Transverse colon (tissue), 4 donors: ENCODE data around the gene KLC4. TPM values are rescaled to one million over a fixed set of nuclear protein-coding genes. Genes with fewer than 3 reads are reported as not detected.

Experiments used
- total RNA-seq, 4 donors: library from RNA; depleted of rRNA; stranded (reverse); fragments of >200 nt; gene quantifications; one replicate each; pipeline ENCODE4 v1.1.0, GENCODE V29; 2016

The KLC4 gene
- total RNA-seq, 4 donors from 2014 or later, result 91.9 to 296 (median 159) TPM

Other genes with a start within 250 kb of the KLC4 start
- 10 to 100 TPM; 27.3 to 57.1 (median 43.4) TPM for gene RPL7L1, start 180.0 kb upstream of the KLC4 start, total RNA-seq
- not detected for gene PTCRA, start 143.6 kb upstream of the KLC4 start, total RNA-seq
- 10 to 100 TPM; 10.3 to 24.4 (median 21.0) TPM for gene CNPY3, start 130.2 kb upstream of the KLC4 start, total RNA-seq
- gene GNMT, start 98.9 kb upstream of the KLC4 start, total RNA-seq, result under 1 TPM in 1 of 4 donors, not detected in 3; 0.68 TPM
- gene PEX6, start 80.5 kb upstream of the KLC4 start, total RNA-seq, result 10 to 100 TPM; 17.2 to 50.0 (median 33.2) TPM
- 10 to 100 TPM; 38.0 to 87.5 (median 52.9) TPM for gene PPP2R5D, start 75.1 kb upstream of the KLC4 start, total RNA-seq
- gene MEA1, start 45.7 kb upstream of the KLC4 start, total RNA-seq, result 10 to 100 TPM; 21.7 to 54.2 (median 37.3) TPM
- gene KLHDC3, start 45.4 kb upstream of the KLC4 start, total RNA-seq, result 10 to 100 TPM; 54.6 to 67.3 (median 63.2) TPM
- 100 to 1,000 TPM in 1 of 4 donors, 10 to 100 TPM in 3; 32.2 to 200 (median 40.5) TPM for gene RRP36, start 38.0 kb upstream of the KLC4 start, total RNA-seq
- 10 to 100 TPM; 13.0 to 29.3 (median 15.7) TPM for gene CUL7, start 5.8 kb upstream of the KLC4 start, total RNA-seq
- 10 to 100 TPM in 3 of 4 donors, 1 to 10 TPM in 1; 5.8 to 54.2 (median 34.3) TPM for gene MRPL2, start 197 bp upstream of the KLC4 start, total RNA-seq
- gene PTK7, start 16.7 kb downstream of the KLC4 start, total RNA-seq, result 10 to 100 TPM in 1 of 4 donors, 1 to 10 TPM in 3; 2.2 to 34.6 (median 6.0) TPM
- gene SRF, start 111.6 kb downstream of the KLC4 start, total RNA-seq, result 10 to 100 TPM; 26.7 to 32.6 (median 29.6) TPM
- 10 to 100 TPM; 41.1 to 69.9 (median 50.3) TPM for gene CUL9, start 122.6 kb downstream of the KLC4 start, total RNA-seq
- 100 to 1,000 TPM in 3 of 4 donors, 10 to 100 TPM in 1; 16.1 to 367 (median 128) TPM for gene DNPH1, start 169.8 kb downstream of the KLC4 start, total RNA-seq
- gene TTBK1, start 183.8 kb downstream of the KLC4 start, total RNA-seq, result 1 to 10 TPM in 1 of 4 donors, under 1 TPM in 3; 0.20 to 1.1 (median 0.36) TPM
- gene SLC22A7, start 238.6 kb downstream of the KLC4 start, total RNA-seq, result not detected
- gene CRIP3, start 249.2 kb downstream of the KLC4 start, total RNA-seq, result 1 to 10 TPM in 1 of 4 donors, under 1 TPM in 1, not detected in 2; 0.82 to 1.4 TPM